Bladder microvascular endothelial cell (primary cell): ENCODE data around the gene UGT2B28. TPM values are rescaled to one million over a fixed set of nuclear protein-coding genes. Genes with fewer than 3 reads are reported as not detected.

Source experiments
- total RNA-seq: library from RNA; depleted of rRNA; stranded (reverse); fragments of >200 nt; gene quantifications from 2 replicates; pipeline ENCODE4 v1.2.3, GENCODE V29; 2014

Gene UGT2B28
- not detected in 2 replicates for total RNA-seq

DNA sequence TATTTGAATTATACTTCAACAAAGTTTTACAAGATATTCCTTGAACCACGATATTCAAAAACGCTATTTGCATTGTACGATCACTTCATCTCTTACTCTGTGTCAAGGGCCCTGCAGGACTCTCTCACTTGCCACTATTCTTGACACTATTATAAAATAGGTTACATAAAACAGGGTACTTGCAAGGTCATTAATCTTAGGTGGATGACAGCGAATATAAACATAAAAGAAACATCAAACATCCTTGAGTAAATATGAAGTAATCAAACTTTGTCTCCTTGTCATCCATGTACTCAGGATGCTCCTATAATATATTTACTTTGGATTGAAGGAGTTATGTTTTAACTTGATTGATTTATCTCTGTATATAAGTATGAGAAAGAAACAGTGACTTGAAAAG lies at the start of gene UGT2B28:
UGT2B28 (plus strand) TSS at position 395 of the 400 bp plus-strand sequence. CDS start 26 bp downstream, outside the sequence.

Other genes starting within 250 kb of the UGT2B28 start
- gene UGT2B7, start 184.0 kb upstream of the UGT2B28 start, total RNA-seq = not detected in 2 replicates
- not detected in 2 replicates for gene UGT2B11, start 65.7 kb upstream of the UGT2B28 start, total RNA-seq
- not detected in 2 replicates for gene UGT2B4, start 215.4 kb downstream of the UGT2B28 start, total RNA-seq